H9 (cell line): ENCODE results near the gene PAM. TPM values are rescaled to one million over a fixed set of nuclear protein-coding genes. Genes with fewer than 3 reads are reported as not detected.

Experiments
- DNase-seq: peaks from one replicate; pipeline ENCODE4 v3.0.0-alpha.2; 2017
- H2AFZ ChIP-seq: one replicate; pipeline ENCODE4 v1.6.1; 2013; ENCODE audit warnings: mild to moderate bottlenecking, low read length, control low read depth, moderate library complexity
- H2AK5ac ChIP-seq: 2 replicates; pipeline ENCODE4 v1.6.1; 2013; ENCODE audit warnings: low read length, control low read depth, mixed read lengths; ENCODE audit not compliant: insufficient read length
- H2BK120ac ChIP-seq: one replicate; pipeline ENCODE4 v1.6.1; 2013; ENCODE audit warnings: low read depth, mild to moderate bottlenecking, low read length, control low read depth, inconsistent platforms; ENCODE audit not compliant: poor library complexity, severe bottlenecking
- H2BK12ac ChIP-seq: 2 replicates; pipeline ENCODE4 v1.6.1; 2013; ENCODE audit warnings: low read length, control low read depth, mixed read lengths, low read depth; ENCODE audit not compliant: insufficient read length
- H2BK15ac ChIP-seq: 2 replicates; pipeline ENCODE4 v1.6.1; 2013; ENCODE audit warnings: low read depth, low read length, control low read depth
- H2BK20ac ChIP-seq: one replicate; pipeline ENCODE4 v1.6.1; 2013; ENCODE audit warnings: low read depth, mild to moderate bottlenecking, low read length, control low read depth, inconsistent platforms; ENCODE audit not compliant: poor library complexity, severe bottlenecking
- H2BK5ac ChIP-seq: 2 replicates; pipeline ENCODE4 v1.6.1; 2013; ENCODE audit warnings: low read length, control low read depth, mixed read lengths; ENCODE audit not compliant: insufficient read length
- H3K14ac ChIP-seq: 2 replicates; pipeline ENCODE4 v1.6.1; 2013; ENCODE audit warnings: low read length, control low read depth; ENCODE audit not compliant: insufficient read depth
- H3K18ac ChIP-seq: 2 replicates; pipeline ENCODE4 v1.6.1; 2013; ENCODE audit warnings: low read depth, mild to moderate bottlenecking, mixed read lengths, low read length, control low read depth; ENCODE audit not compliant: insufficient read length
- H3K23ac ChIP-seq: 2 replicates; pipeline ENCODE4 v1.6.1; 2013; ENCODE audit warnings: low read length, control low read depth, mixed read lengths, low read depth; ENCODE audit not compliant: insufficient read length
- H3K23me2 ChIP-seq: 2 replicates; pipeline ENCODE4 v1.6.1; 2013; ENCODE audit warnings: low read depth, mild to moderate bottlenecking, mixed read lengths, low read length, control low read depth; ENCODE audit not compliant: insufficient read length, poor library complexity, severe bottlenecking
- H3K27ac ChIP-seq: 2 replicates; pipeline ENCODE4 v1.5.1; 2013; ENCODE audit warnings: low read length, control low read depth, mixed read lengths, low read depth; ENCODE audit not compliant: insufficient read length
- H3K27me3 ChIP-seq: 2 replicates; pipeline ENCODE4 v1.6.1; 2013; ENCODE audit warnings: low read length, control low read depth, inconsistent platforms; ENCODE audit not compliant: insufficient read depth
- H3K4ac ChIP-seq: 2 replicates; pipeline ENCODE4 v1.6.1; 2013; ENCODE audit warnings: low read depth, mild to moderate bottlenecking, control low read depth, inconsistent platforms, low read length, moderate library complexity
- H3K4me1 ChIP-seq: 2 replicates; pipeline ENCODE4 v1.6.1; 2013; ENCODE audit warnings: low read length, control low read depth, inconsistent platforms; ENCODE audit not compliant: insufficient read depth
- H3K4me2 ChIP-seq: 2 replicates; pipeline ENCODE4 v1.6.1; 2013; ENCODE audit warnings: low read length, control low read depth, mixed read lengths; ENCODE audit not compliant: insufficient read length, insufficient read depth
- H3K56ac ChIP-seq: 2 replicates; pipeline ENCODE4 v1.6.1; 2013; ENCODE audit warnings: low read depth, mild to moderate bottlenecking, mixed read lengths, low read length, control low read depth; ENCODE audit not compliant: insufficient read length
- H3K79me1 ChIP-seq: 2 replicates; pipeline ENCODE4 v1.6.1; 2013; ENCODE audit warnings: low read depth, mild to moderate bottlenecking, moderate library complexity, low read length, control low read depth, inconsistent platforms; ENCODE audit not compliant: insufficient read depth, poor library complexity, severe bottlenecking
- H3K79me2 ChIP-seq: 2 replicates; pipeline ENCODE4 v1.6.1; 2013; ENCODE audit warnings: low read length, control low read depth, inconsistent platforms; ENCODE audit not compliant: insufficient read depth
- H3K9ac ChIP-seq: 2 replicates; pipeline ENCODE4 v1.6.1; 2013; ENCODE audit warnings: low read length, control low read depth, mixed read lengths; ENCODE audit not compliant: insufficient read length; ENCODE audit errors: extremely low read depth
- H3K9me3 ChIP-seq: one replicate; pipeline ENCODE4 v1.6.1; 2013; ENCODE audit warnings: low read depth, low read length, inconsistent platforms; ENCODE audit not compliant: control insufficient read depth
- H3T11ph ChIP-seq: one replicate; pipeline ENCODE4 v1.6.1; 2013; ENCODE audit warnings: mild to moderate bottlenecking, low read length, control low read depth, inconsistent platforms
- H4K20me1 ChIP-seq: one replicate; pipeline ENCODE4 v1.6.1; 2013; ENCODE audit not compliant: control insufficient read depth, insufficient read length, insufficient read depth
- H4K5ac ChIP-seq: 2 replicates; pipeline ENCODE4 v1.6.1; 2013; ENCODE audit warnings: low read depth, mild to moderate bottlenecking, mixed read lengths, low read length, control low read depth; ENCODE audit not compliant: insufficient read length
- H4K8ac ChIP-seq: replicated peaks from 2 replicates; pipeline ENCODE4 v1.6.1; 2013; ENCODE audit warnings: low read length, control low read depth, mixed read lengths, low read depth; ENCODE audit not compliant: insufficient read length
- H4K91ac ChIP-seq: 2 replicates; pipeline ENCODE4 v1.6.1; 2013; ENCODE audit warnings: low read depth, mild to moderate bottlenecking, moderate library complexity, mixed read lengths, low read length, control low read depth; ENCODE audit not compliant: insufficient read length
- H3K27ac Mint-ChIP-seq, 3 experiments: 2 replicates in 2 of 3; 3 replicates in 1 of 3; pipeline ENCODE4 v1.8.0; 2020 to 2021; ENCODE audit warnings: mixed read lengths in 3 of 3, mild to moderate bottlenecking in 1 of 3, moderate library complexity in 1 of 3
- H3K27me3 Mint-ChIP-seq: 2 replicates; pipeline ENCODE4 v1.8.0; 2021; ENCODE audit warnings: low read depth, mild to moderate bottlenecking, moderate library complexity, mixed read lengths
- H3K36me3 Mint-ChIP-seq, 3 experiments: 2 replicates in 2 of 3; 3 replicates in 1 of 3; pipeline ENCODE4 v1.8.0; 2020 to 2021; ENCODE audit warnings: low read depth in 3 of 3, mixed read lengths in 3 of 3; ENCODE audit not compliant: insufficient read depth in 1 of 3
- H3K4me1 Mint-ChIP-seq, 2 experiments: 2 replicates each; pipeline ENCODE4 v1.8.0; 2020; ENCODE audit warnings: mixed read lengths in 2 of 2
- H3K4me3 Mint-ChIP-seq, 2 experiments: 2 replicates in 1 of 2; 3 replicates in 1 of 2; pipeline ENCODE4 v1.8.0; 2020 to 2021; ENCODE audit warnings: mild to moderate bottlenecking in 2 of 2, mixed read lengths in 2 of 2, moderate library complexity in 1 of 2
- H3K9me3 Mint-ChIP-seq, 2 experiments: 2 replicates in 1 of 2; 3 replicates in 1 of 2; pipeline ENCODE4 v1.8.0; 2020; ENCODE audit warnings: mild to moderate bottlenecking in 2 of 2, mixed read lengths in 2 of 2, moderate library complexity in 1 of 2
- WGBS: extraction: QIAGEN DNeasy Blood & Tissue Kit; methylation state at CpG from one replicate; pipeline ENCODE4 v1.1.7; 2013; ENCODE audit warnings: missing lambda C conversion rate, low lambda C conversion rate, mixed read lengths; ENCODE audit not compliant: insufficient read length; ENCODE audit errors: extremely low coverage; 5-methylcytosine and 5-hydroxymethylcytosine counted together
- total RNA-seq: library from RNA; stranded (reverse); gene quantifications from 2 replicates; pipeline ENCODE4 v1.2.1, GENCODE V29; 2021
- TF ChIP-seq, protein P1 (sequence below): fragments of 200-600 bp; sonication (generic); conservative IDR thresholded peaks from 3 replicates; pipeline ENCODE4 v1.8.0; 2021; ENCODE audit warnings: antibody characterized with exemption, mild to moderate bottlenecking

Gene PAM
- total RNA-seq, 1 experiment from 2014 or later, result 31.5 TPM

DNA sequence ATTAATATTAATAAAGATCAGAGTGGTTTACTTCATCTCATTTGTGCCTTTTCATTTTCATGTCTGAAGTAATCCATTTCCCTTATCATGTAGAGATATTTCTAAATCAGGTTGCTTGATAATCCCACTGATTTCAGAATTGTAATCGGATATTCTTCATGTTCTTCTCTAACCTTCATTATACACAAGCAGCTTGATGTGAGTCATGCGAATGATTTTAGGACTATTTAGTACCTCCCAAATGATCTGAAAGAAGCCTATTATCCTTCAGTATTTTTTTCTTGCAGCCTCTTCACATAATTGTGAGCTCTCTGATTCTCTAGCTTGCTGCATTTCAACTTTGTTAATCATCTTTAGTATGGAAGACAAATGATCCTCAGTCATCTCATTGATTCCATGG lies 182.8 kb downstream of the PAM start:
- no peak overlapping the region for H3K4me2 ChIP-seq
- no peak overlapping the region for H2BK20ac ChIP-seq
- no peak overlapping the region for H3K18ac ChIP-seq
- no peak overlapping the region for H3K23ac ChIP-seq
- no peak overlapping the region for H2BK15ac ChIP-seq
- Mint-ChIP-seq H3K4me3 (no peak overlapping the region), H3K27me3 (no peaks in the 10 kb centered on the region), H3K27ac (no peak overlapping the region; a peak in 1 of 7 replicates), H3K36me3 (no peaks in the 10 kb centered on the region), H3K9me3 (no peaks in the 10 kb centered on the region), H3K4me1 (peaks cover 0 to 4% of the 10 kb centered on the region in 2 experiments; a peak in 1 of 4 replicates)
- H4K8ac ChIP-seq, result no peak overlapping the region
- no peaks in the 10 kb centered on the region for H3K79me1 ChIP-seq
- no peak overlapping the region for H3K56ac ChIP-seq
- no peaks in the 10 kb centered on the region for H3K9me3 ChIP-seq
- DNase-seq, result no peak
- H3K23me2 ChIP-seq, result no peaks in the 10 kb centered on the region
- H2AK5ac ChIP-seq, result no peak overlapping the region
- no peaks in the 10 kb centered on the region for H3K4me1 ChIP-seq
- no peak overlapping the region for H2BK12ac ChIP-seq
- H4K20me1 ChIP-seq, result no peaks in the 10 kb centered on the region
- H3K14ac ChIP-seq, result no peak overlapping the region
- WGBS, result no CpG with 5 or more reads among the region's 2 CpGs
- no peak overlapping the region for H2BK5ac ChIP-seq
- H3K9ac ChIP-seq, result no peak overlapping the region
- H3K79me2 ChIP-seq, result no peaks in the 10 kb centered on the region
- no peak overlapping the region for H4K5ac ChIP-seq
- H2AFZ ChIP-seq, result no peak overlapping the region
- H3K27me3 ChIP-seq, result no peaks in the 10 kb centered on the region
- no peak overlapping the region for H4K91ac ChIP-seq
- H3K4ac ChIP-seq, result no peak overlapping the region
- H3T11ph ChIP-seq, result no peak overlapping the region
- H2BK120ac ChIP-seq, result no peak overlapping the region
- H3K27ac ChIP-seq, result no peak overlapping the region
- TF ChIP-seq, protein P1, sequence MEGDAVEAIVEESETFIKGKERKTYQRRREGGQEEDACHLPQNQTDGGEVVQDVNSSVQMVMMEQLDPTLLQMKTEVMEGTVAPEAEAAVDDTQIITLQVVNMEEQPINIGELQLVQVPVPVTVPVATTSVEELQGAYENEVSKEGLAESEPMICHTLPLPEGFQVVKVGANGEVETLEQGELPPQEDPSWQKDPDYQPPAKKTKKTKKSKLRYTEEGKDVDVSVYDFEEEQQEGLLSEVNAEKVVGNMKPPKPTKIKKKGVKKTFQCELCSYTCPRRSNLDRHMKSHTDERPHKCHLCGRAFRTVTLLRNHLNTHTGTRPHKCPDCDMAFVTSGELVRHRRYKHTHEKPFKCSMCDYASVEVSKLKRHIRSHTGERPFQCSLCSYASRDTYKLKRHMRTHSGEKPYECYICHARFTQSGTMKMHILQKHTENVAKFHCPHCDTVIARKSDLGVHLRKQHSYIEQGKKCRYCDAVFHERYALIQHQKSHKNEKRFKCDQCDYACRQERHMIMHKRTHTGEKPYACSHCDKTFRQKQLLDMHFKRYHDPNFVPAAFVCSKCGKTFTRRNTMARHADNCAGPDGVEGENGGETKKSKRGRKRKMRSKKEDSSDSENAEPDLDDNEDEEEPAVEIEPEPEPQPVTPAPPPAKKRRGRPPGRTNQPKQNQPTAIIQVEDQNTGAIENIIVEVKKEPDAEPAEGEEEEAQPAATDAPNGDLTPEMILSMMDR, result no peak
